Stimulated activated CD4-positive, alpha-beta T cell treated with anti-CD3 and anti-CD28 coated beads, TNF-alpha, amount 100 ng/mL, for 4 hours (primary cell): ENCODE data around the gene C5orf15.

Source experiments
- DNase-seq, 3 experiments: peaks; one replicate each; pipeline ENCODE4 v3.0.0-alpha.2; 2020; ENCODE audit warnings: low read depth in 3 of 3

Gene C5orf15

DNA sequence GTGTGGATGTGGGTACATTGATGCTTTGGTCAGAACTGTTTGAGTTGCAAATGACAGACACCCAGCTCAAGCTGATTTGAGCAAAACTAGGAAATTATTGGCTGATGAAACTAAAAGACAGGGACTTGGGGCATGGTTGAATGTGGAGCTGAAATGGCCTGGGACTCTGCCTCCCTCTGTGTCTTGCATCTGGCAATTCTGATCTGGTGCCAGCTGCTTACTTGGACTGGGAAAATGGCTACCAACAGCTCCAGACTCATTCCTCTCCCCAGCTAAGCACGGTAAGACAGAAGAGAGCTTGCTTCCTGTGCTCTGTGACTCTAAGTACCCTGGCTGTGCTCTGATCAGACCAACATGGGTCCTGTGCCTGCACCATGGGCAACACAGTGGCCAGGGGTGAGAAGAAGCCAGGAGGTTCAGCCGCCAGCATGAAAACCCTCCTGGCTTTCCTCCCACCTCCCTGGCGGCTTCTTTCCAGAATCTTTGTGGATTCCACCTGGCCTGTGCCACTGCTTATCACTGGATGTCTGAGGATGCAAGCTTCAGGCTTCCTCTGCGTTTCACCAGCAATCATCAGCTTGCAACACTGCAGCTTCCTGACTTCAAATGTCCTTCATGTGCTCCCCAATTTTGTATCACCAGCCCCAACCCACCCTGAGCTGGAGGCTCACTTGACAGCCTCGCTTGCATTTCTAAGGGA, 44.1 kb downstream of the C5orf15 start:
- no peak for DNase-seq

DNA sequence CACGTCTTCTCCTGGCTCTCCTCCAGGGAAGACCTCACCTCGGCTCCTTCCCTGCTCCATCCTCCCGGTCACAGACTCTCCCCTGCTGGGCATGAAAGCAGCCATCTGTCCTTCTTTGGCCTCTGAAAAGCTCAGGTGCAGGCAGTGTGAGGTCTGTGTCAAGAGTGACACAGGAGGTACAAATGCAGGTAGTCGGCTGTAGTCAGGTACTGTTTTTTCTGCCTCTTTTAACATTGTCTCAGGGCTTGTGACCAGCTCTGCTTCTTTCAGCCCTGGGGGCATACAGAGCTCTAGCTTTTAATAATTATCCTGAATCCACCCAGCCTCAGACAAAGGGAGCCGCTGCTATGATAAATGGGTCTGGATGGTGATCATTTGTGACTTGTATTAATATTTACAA, 46.4 kb downstream of the C5orf15 start:
- DNase-seq: no peak

DNA sequence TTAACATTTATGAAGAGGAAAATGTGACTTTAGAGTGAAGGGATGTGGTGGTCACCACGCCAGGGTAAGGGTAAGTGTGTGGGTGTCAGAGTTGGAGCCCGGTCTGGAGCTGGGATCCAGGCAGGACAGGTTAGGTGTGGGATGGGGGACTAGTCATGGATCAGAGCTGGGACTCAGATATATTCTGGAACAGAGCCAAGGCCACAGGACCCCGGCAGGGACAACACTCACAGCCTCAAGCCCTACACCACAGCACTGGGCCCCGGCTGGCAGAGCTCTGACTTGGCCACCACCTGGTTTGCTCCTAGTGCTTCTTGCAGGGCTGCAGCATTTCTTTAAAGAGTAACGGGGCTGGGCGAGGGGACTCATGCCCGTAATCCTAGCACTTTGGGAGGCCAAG, 47.4 kb downstream of the C5orf15 start:
- no peak for DNase-seq

DNA sequence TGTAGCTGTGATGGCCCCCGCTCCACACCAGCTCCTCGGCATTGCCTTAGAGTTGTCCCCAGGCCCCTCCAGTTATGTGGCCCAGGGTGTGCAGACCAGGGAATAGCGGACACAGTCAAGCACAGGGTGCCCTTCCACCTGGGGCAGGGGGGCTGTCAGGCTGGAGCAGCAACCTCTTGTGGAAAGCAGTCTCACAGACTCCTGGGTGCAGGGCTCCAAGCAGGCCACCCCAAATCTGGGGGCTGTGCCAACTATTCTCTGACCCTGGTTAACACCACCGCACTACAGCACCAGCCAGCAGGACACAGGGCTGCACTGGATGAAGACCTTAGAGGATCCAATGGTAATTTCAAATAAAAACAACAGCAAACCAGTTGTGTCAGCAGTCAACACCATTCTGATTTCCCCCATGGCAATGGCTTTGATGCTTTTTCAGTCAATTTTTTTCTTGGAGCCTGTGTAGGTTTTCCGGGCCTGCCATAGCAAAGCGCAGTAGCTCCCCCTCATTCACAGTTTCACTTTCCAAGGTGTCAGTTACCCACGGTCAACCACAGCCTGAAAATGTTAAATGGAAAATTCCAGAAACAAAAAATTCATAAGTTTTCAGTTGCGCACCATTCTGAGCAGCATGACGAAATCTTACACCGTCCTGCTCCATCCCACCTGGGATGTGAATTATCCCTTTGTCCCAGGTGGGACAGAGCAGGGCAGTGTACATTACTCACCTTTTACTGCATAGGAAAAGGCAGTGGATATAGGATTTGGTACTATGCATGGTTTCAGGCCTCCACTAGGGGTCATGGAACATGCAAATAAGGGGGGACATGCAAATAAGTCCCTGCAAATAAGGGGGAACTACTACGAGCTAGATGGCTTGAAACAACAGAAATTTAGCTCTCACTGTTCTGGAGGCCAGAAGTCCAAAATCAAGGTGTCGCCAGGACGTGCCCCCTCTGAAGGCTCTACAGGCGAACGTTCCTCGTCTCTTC, 49.0 kb downstream of the C5orf15 start:
- no peak for DNase-seq

DNA sequence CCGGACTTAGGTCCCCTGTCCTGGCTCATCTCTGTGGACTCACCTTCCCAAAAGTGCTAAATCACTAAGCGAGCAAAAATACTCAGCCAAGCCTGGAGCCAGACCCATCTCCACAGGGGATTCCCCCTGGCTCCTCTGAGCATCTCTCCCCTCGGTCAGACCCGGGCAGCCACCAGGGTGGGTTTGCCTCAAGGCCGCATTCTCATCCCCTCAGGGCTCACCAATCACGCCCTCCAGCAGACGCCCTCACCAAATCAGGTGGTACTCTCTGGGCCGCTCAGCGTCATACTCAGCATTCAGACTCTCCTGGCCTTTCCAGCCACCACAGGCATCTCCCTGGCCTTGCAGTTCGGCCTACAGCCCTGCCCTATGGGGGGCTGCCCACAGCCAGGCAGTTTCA, 49.7 kb downstream of the C5orf15 start:
- no peak for DNase-seq

DNA sequence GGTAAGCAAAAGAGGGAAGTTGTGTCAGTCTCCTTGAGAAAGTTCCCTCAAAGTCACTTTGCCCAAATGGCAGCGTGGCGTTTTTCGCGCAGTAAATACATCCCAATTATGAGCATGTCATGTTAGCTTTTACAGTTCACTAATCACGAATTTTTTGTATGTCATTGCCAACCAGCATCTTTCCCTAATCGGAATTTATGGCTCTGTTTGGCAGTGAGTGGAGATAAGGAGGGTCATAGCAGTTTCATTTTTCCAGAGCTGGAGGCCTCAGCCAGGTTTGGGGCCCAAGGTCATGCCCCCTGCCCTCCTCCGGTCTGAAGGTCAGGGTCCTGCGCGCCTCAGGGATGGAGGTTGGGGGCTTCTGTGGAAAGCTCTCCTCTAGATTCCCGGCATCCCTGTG, 50.1 kb downstream of the C5orf15 start:
- DNase-seq: no peak

DNA sequence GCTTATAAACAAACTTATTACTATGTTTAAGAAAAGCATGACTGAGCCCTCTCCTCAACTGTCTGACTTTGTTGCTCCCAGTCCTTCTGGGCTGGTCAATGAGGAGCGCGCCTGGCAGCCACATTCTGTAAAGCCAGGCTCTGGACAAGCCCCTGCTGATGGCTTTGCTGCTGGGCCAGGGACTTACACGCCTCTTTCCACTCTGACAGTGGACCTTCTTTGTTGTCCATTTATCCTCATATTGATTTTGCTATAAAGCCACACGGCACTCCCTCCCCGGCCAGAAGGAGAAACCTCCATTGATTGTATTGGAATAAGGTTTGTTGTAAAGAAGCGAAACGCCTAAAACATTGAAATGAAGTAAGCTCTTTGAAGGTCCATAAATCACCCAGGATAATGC, 50.6 kb downstream of the C5orf15 start:
- no peak for DNase-seq

DNA sequence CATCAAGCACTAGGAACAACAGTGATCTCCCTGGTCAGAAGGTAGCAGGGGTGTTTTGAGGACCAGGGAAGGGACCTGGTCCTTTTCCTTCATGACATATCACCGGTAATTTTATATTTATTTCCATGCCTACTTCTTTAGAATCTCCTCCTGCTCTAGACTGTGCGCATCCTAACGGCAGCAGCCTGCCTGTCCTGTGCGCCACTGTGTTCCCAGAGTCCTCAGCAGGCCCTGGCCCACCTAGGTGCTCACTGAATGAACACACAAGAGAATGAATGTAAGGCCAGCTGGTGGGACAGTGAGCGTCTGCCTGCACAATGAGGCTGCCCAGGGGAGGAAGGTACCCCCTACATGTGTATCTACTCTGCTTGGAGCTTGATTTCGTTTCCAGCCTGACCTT, 51.5 kb downstream of the C5orf15 start:
- DNase-seq: no peak

DNA sequence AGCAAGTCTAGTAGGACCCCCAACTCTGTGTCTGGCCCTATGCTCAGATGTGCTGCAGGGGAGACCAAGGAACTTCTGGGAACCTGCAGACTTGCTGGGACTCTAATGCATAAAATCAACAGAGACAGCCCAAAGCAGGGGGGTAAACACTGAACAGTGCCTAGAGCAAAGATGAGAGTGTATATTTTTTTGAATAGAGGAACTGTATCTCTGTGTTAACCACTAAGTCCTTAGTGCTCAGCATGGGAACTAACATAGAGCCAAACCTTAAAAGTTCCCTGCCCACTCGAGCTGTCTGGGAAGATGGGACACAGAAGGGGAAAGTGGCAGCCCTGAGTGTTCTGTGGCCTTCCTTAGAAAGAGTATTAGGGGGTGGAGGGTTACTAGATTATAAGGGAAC, 51.9 kb downstream of the C5orf15 start:
- DNase-seq: no peak

DNA sequence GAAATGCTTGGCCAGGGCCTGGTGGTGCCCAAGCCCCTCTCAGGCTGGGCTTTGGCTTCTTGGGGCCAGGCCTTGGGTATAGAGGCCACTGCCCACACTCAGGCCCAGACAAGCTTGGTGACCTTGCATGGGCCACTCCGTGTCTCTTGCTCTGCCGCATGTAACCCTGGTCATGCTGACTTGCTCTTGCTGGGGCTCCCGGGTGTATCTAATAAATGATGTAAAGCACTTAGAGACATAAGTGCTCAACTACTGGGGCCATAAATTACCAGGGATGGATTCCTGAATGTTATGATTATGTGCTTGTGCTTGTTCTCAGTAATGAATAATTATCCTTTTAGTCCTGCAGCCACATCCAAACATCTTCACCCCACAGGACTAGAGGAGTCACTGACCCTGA, 54.0 kb downstream of the C5orf15 start:
- no peak for DNase-seq

DNA sequence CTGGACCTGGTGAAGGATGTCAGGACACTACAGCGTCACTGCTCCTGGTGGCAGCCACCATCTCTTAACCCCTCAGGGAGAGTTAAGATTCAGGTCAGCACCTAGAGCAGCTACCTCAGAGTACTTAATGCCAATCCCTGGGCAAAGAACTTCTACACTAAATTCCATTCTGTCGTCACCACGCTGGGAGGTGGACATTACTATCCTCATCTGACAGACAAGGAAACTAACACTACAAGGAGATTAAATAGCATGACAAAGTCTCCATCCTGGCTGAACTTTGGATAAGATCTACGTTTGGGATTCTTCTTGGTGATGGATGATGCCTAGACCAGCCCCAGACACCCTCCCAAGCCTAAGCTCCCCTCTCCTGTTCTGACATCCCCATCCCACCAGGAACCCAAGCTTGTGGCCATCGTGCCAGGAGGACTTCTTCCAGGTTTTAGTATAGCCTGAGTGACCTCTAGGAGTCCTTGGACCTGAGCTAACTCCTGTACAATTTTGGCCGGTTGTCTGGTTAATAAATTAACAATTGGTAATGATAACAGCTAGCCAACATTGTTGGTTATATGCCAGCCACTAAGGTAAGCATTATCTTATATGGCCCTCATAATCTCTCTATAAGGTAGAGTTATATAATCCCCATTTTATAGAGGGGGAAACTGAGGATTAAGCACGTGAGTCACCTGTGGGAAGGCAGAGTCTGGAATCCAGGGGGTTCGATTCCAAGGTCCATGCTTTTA, 54.8 kb downstream of the C5orf15 start:
- no peak for DNase-seq

DNA sequence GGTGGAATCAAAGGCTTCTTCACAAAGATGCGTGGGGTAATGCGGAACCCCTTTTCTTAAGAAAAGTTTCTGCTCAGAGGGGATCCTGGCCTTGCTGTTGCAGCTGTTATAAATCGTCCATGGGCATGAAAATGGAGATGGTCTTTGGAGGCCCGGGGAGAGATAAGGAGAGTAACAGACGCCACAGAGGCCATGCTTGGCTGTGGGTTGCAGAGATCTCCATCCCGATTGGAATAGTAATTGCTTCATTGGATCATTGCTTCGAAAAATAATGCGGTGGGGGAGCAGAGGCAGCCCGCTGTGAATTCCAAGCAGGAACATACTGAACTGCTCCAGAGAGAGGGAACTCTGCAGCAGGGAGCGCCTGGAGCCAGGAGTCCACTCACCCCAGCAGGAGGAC, 55.5 kb downstream of the C5orf15 start:
- DNase-seq: no peak

DNA sequence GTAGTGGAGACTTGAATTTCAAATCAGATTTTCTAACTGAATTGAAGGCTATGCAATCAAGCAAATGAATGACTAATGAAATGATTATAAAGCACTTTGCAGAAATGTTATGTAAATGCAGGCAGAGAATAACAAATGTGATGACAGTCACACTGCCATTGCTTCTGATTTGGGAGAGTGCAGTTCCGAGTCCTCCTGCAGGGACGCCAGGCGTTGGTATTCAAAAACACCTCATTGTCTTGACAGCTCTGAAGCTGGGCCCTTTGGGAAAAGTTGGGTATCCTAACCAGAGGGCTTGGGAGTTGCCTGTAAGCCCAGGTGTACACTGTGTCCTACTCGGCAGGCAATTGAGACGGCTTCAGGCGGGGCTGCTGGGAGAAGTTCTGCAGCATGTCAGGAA, 57.9 kb downstream of the C5orf15 start:
- DNase-seq: no peak

DNA sequence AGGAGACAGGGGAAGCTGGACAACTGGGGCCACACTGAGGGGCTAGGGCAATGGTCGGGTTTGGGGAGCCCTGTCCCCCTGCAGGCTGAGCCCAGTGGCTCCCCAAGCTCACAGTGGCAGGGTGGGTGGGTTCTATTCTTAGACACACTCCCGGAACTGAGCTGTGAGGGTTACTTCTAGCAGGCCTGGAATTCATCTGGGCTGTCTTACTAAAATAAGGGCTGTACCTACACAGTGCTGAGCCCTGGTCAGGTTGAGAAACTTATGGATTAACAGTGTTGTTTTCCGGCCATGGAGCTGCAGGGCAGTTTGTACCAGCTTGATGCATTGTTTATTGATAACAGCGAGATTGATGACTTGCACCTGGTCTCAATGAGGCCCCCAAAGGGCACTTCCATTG, 58.8 kb downstream of the C5orf15 start:
- DNase-seq: no peak

DNA sequence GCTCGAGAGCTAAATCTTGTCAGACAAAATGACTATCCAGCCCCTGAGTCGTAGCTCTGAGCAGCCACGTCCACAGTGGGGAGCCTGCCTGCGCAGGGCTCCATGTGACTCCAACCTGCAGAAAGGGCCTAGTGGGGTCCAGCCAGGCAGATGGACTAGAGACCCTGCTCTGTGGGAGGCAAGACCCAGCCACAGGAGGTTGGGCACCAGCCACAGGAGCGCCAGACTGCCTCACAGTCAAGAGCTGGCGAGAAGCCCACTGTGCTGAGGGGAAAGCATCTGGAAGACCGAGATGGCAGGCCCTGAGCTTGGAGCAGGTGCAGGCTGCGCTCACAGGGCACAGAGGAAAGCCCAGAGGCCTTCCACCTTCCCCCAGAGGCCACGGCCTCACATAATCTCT, 61.4 kb downstream of the C5orf15 start:
- DNase-seq: no peak

DNA sequence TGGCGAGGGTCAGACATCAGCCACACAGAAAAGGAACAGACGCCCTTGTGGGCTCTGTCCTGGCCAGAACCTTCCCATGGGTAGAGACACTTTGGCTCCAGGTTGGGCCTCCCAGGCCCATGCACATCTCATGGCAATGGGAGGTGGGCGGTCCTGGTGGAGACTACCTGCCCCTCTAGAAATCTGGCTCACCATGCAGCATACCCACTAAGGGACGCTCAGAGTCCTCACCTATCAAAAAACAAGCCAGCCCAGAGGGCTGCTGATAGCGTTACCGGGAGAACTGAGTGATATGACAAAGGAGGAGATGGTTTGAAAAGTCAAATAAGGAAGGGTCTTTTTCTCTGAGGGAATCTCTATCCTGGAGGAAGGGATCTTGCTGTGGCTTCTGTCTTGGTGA, 62.1 kb downstream of the C5orf15 start:
- no peak for DNase-seq
